ENCODE measurements around the gene SCTR.
A peak's percentile ranks its signal among the peaks of the same experiment; 100 is the strongest.

DNA sequence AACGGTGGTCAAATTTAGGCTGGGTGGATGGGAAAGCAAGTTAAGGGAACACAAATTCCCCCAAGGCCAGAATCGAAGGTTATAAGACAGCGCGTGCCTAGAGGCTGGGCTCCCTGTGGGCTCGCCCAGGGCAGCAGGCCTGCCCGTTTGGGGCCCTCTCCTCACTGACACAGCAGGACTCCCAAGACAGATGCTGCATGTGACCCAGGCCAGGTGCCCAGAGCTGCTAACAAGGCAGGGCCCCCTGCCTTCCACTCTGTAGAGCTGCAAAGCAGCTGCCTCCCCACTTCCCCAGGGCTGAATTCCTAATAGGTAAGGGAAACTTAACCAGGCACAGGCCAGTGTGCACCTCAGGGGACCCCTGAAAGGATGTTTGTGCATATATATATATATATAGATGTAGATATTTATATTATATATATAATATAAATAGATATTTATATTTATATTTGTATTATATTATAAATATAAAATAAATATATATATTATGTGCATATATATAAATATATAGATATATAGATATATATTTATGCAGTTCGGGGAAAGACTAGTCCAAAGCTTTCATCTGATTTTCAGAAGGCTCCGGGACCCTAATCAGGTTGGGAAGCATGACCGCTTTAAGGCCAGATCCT, 48.9 kb downstream of the SCTR start:
- TF ChIP-seq, protein P1, sequence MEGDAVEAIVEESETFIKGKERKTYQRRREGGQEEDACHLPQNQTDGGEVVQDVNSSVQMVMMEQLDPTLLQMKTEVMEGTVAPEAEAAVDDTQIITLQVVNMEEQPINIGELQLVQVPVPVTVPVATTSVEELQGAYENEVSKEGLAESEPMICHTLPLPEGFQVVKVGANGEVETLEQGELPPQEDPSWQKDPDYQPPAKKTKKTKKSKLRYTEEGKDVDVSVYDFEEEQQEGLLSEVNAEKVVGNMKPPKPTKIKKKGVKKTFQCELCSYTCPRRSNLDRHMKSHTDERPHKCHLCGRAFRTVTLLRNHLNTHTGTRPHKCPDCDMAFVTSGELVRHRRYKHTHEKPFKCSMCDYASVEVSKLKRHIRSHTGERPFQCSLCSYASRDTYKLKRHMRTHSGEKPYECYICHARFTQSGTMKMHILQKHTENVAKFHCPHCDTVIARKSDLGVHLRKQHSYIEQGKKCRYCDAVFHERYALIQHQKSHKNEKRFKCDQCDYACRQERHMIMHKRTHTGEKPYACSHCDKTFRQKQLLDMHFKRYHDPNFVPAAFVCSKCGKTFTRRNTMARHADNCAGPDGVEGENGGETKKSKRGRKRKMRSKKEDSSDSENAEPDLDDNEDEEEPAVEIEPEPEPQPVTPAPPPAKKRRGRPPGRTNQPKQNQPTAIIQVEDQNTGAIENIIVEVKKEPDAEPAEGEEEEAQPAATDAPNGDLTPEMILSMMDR (IDR thresholded peaks at IDR 0.05), result peak in 5 of 12 donors; percentile 9 to 41 (median 36)
- TF ChIP-seq POLR2A (IDR thresholded peaks at IDR 0.05), result no peak

All from heart left ventricle (tissue), 13 donors.